ENCODE measurements around the gene SLC27A4. TPM values are rescaled to one million over a fixed set of nuclear protein-coding genes. Genes with fewer than 3 reads are reported as not detected.

SLC27A4 gene
- total and polyA plus RNA-seq, 10 donors: 8.4 to 15.5 (median 11.6) TPM

GRCh38 chr9:128304136-128304970 is 36.0 kb upstream of the SLC27A4 start:
- 85 to 90% (median 88%) methylated on average over 9 of the region's 9 CpGs for WGBS, 5 donors
- no peak for TF ChIP-seq POLR2A (IDR thresholded peaks at IDR 0.05)
- TF ChIP-seq CTCF (IDR thresholded peaks at IDR 0.05 in 8 of 11, conservative IDR thresholded peaks at IDR 0.05 in 3 of 11): no peak
- no peak for TF ChIP-seq POLR2AphosphoS5 (IDR thresholded peaks at IDR 0.05)
- no peaks in the 10 kb centered on the region for H3K9me3 ChIP-seq
- intact Hi-C loops (cut with DNase I; ENCODE audit: low total_unique reads): no loop called here
- no peak overlapping the region for H3K27ac ChIP-seq
- no peak for DNase-seq
- H3K36me3 ChIP-seq: peaks cover 0 to 35% (median 12%) of the 10 kb centered on the region in 6 donors
- H3K4me3 ChIP-seq: no peak overlapping the region
- H3K27me3 ChIP-seq (replicated peaks in 1 of 7): no peaks in the 10 kb centered on the region
- no peaks in the 10 kb centered on the region for H3K4me1 ChIP-seq

GRCh38 chr9:128304971-128305288 is 35.4 kb upstream of the SLC27A4 start:
- TF ChIP-seq POLR2A (IDR thresholded peaks at IDR 0.05) (no peak), POLR2AphosphoS5 (IDR thresholded peaks at IDR 0.05) (no peak), CTCF (IDR thresholded peaks at IDR 0.05 in 8 of 11, conservative IDR thresholded peaks at IDR 0.05 in 3 of 11) (no peak)
- Histone ChIP-seq H3K27ac (no peak overlapping the region), H3K9me3 (no peaks in the 10 kb centered on the region), H3K27me3 (replicated peaks in 1 of 7) (no peaks in the 10 kb centered on the region), H3K36me3 (peaks cover 0 to 41% (median 18%) of the 10 kb centered on the region in 6 donors), H3K4me3 (no peak overlapping the region), H3K4me1 (peaks cover 0 to 1% (median 0%) of the 10 kb centered on the region in 6 donors)
- DNase-seq: no peak
- intact Hi-C loops (cut with DNase I; ENCODE audit: low total_unique reads): no loop called here
- WGBS, 5 donors: 77 to 86% (median 85%) methylated on average over 5 of the region's 5 CpGs

- intact Hi-C loops (cut with DNase I; ENCODE audit: low total_unique reads): no loop called here
- 96% methylated on average over 16 of the region's 16 CpGs for WGBS, 5 donors
- TF ChIP-seq CTCF (IDR thresholded peaks at IDR 0.05 in 8 of 11, conservative IDR thresholded peaks at IDR 0.05 in 3 of 11) (no peak), POLR2A (IDR thresholded peaks at IDR 0.05) (no peak), POLR2AphosphoS5 (IDR thresholded peaks at IDR 0.05) (no peak)
- H3K27me3 ChIP-seq (replicated peaks in 1 of 7): no peaks in the 10 kb centered on the region
- H3K4me1 ChIP-seq: peaks cover 0 to 7% (median 0%) of the 10 kb centered on the region in 6 donors
- no peak overlapping the region for H3K4me3 ChIP-seq
- no peaks in the 10 kb centered on the region for H3K9me3 ChIP-seq
- DNase-seq: no peak
- H3K36me3 ChIP-seq: peaks cover 0 to 87% (median 51%) of the 10 kb centered on the region in 6 donors
- no peak overlapping the region for H3K27ac ChIP-seq
Measured at GRCh38 chr9:128309551-128309950, 30.8 kb upstream of the SLC27A4 start.

- no peak for DNase-seq
- WGBS, 5 donors: 76 to 91% (median 84%) methylated on average over 10 of the region's 10 CpGs
- Histone ChIP-seq H3K4me1 (peaks cover 0 to 7% (median 0%) of the 10 kb centered on the region in 6 donors), H3K36me3 (peaks cover 2 to 96% (median 57%) of the 10 kb centered on the region in 6 donors), H3K27ac (peak overlapping the region in 1 of 8 donors; percentile 14), H3K4me3 (no peak overlapping the region), H3K27me3 (replicated peaks in 1 of 7) (no peaks in the 10 kb centered on the region), H3K9me3 (no peaks in the 10 kb centered on the region)
- intact Hi-C loops (cut with DNase I; ENCODE audit: low total_unique reads): no loop called here
- TF ChIP-seq POLR2AphosphoS5 (IDR thresholded peaks at IDR 0.05) (peak in 2 of 3 donors; percentile 53 to 69), POLR2A (IDR thresholded peaks at IDR 0.05) (no peak)
Measured at GRCh38 chr9:128310461-128310860, 29.9 kb upstream of the SLC27A4 start.

Measured in spleen (tissue), 11 donors.